ENCODE measurements around the gene SLC22A12. TPM values are rescaled to one million over a fixed set of nuclear protein-coding genes. Genes with fewer than 3 reads are reported as not detected.

SLC22A12 gene
- not detected for polyA plus RNA-seq (2013, experiment 1 of 2)
- not detected for polyA plus RNA-seq (2013, experiment 2 of 2)

- Histone ChIP-seq H2AFZ (ENCODE audit: low read depth, low read length) (no peak within 1 kb of the TSS), H4K91ac (ENCODE audit: low read length) (no peak within 1 kb of the TSS), H3K4me1 (ENCODE audit: control insufficient read depth, insufficient read depth, low read depth, low read length) (no peaks in the 10 kb centered on the region), H2AK5ac (ENCODE audit: low read length, severe bottlenecking) (no peak within 1 kb of the TSS), H3K4me2 (ENCODE audit: low read length, poor library complexity, severe bottlenecking) (no peak within 1 kb of the TSS), H3K79me1 (replicated peaks; ENCODE audit: low read length, poor library complexity, severe bottlenecking) (no peaks in the 10 kb centered on the region), H3K27me3 (ENCODE audit: control insufficient read depth in 1 of 2, insufficient read depth in 1 of 2, low read length in 2 of 2) (peaks cover 7 to 9% of the 10 kb centered on the region in 2 experiments), H3K9ac (ENCODE audit: low read length) (no peak within 1 kb of the TSS), H2BK5ac (ENCODE audit: low read depth, low read length, poor library complexity, severe bottlenecking) (no peak within 1 kb of the TSS), H3K4ac (ENCODE audit: low read depth in 1 of 2, low read length in 2 of 2) (no peak within 1 kb of the TSS), H3K27ac (ENCODE audit: low read length, poor library complexity, severe bottlenecking) (no peak within 1 kb of the TSS), H4K8ac (ENCODE audit: low read length) (no peak within 1 kb of the TSS), H3K9me3 (ENCODE audit: control insufficient read depth, low read length) (peaks cover 23% of the 10 kb centered on the region), H2BK12ac (ENCODE audit: low read length in 2 of 2) (no peak within 1 kb of the TSS), H3K18ac (ENCODE audit: low read depth in 1 of 2, low read length in 2 of 2) (no peak within 1 kb of the TSS), H3K36me3 (ENCODE audit: control insufficient read depth in 1 of 2, insufficient read depth in 2 of 2, low read depth in 1 of 2, low read length in 2 of 2) (no peaks in the 10 kb centered on the region), H3K4me3 (ENCODE audit: insufficient read depth in 1 of 2, low read depth in 1 of 2, low read length in 2 of 2) (no peak within 1 kb of the TSS), H3K14ac (ENCODE audit: low read length in 2 of 2) (no peak within 1 kb of the TSS), H3K23ac (ENCODE audit: low read length in 2 of 2) (no peak within 1 kb of the TSS), H2BK120ac (ENCODE audit: low read depth, low read length) (no peak within 1 kb of the TSS), H2BK15ac (ENCODE audit: low read depth, poor library complexity, severe bottlenecking) (no peak within 1 kb of the TSS)
- WGBS = 82% methylated on average over 14 of the region's 14 CpGs
- no peak for DNase-seq
Measured at GRCh38 chr11:64590763-64591221, at the start of gene SLC22A12. SLC22A12 (plus strand) TSS chr11:64591220; CDS start chr11:64591557, 337 bp downstream.

- 93% methylated on average over 32 of the region's 35 CpGs for WGBS
Measured at GRCh38 chr11:64542172-64543125, 48.6 kb upstream of the SLC22A12 start.

DNA sequence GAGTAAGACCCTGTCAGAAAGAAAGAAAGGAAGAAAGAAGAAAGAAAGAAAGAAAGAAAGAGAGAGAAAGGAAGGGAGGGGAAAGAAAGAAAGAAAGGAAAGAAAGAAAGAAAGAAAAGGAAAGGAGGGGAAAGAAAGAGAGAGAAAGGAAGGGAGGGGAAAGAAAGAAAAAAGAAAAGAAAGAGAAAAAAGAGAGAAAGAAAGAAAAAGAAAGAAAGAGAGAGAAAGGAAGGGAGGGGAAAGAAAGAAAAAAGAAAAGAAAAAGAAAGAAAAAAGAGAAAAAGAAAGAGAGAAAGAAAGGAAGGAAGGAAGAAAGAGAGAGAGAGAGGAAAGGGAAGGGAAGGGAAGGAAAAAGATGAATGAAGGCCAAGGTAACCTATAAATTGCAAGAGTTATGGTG is 47.2 kb upstream of the SLC22A12 start:
- no peak overlapping the region for H3K27ac ChIP-seq (ENCODE audit: low read length, poor library complexity, severe bottlenecking)
- H3K27me3 ChIP-seq (ENCODE audit: control insufficient read depth in 1 of 2, insufficient read depth in 1 of 2, low read length in 2 of 2) = peaks cover 0 to 33% of the 10 kb centered on the region in 2 experiments
- H2AFZ ChIP-seq (ENCODE audit: low read depth, low read length) = no peak overlapping the region
- no peak overlapping the region for H3K18ac ChIP-seq (ENCODE audit: low read depth in 1 of 2, low read length in 2 of 2)
- no peak overlapping the region for H3K9ac ChIP-seq (ENCODE audit: low read length)
- peaks cover 6% of the 10 kb centered on the region for H3K4me1 ChIP-seq (ENCODE audit: control insufficient read depth, insufficient read depth, low read depth, low read length)
- no peak overlapping the region for H2BK12ac ChIP-seq (ENCODE audit: low read length in 2 of 2)
- H2BK15ac ChIP-seq (ENCODE audit: low read depth, poor library complexity, severe bottlenecking) = no peak overlapping the region
- no peak overlapping the region for H3K23ac ChIP-seq (ENCODE audit: low read length in 2 of 2)
- H2BK5ac ChIP-seq (ENCODE audit: low read depth, low read length, poor library complexity, severe bottlenecking) = no peak overlapping the region
- H3K4me2 ChIP-seq (ENCODE audit: low read length, poor library complexity, severe bottlenecking) = no peak overlapping the region
- no peaks in the 10 kb centered on the region for H3K79me1 ChIP-seq (replicated peaks; ENCODE audit: low read length, poor library complexity, severe bottlenecking)
- peaks cover 12% of the 10 kb centered on the region for H3K9me3 ChIP-seq (ENCODE audit: control insufficient read depth, low read length)
- H4K8ac ChIP-seq (ENCODE audit: low read length) = no peak overlapping the region
- no peak overlapping the region for H2AK5ac ChIP-seq (ENCODE audit: low read length, severe bottlenecking)
- H2BK120ac ChIP-seq (ENCODE audit: low read depth, low read length) = no peak overlapping the region
- no peak overlapping the region for H3K4me3 ChIP-seq (ENCODE audit: insufficient read depth in 1 of 2, low read depth in 1 of 2, low read length in 2 of 2)
- no peaks in the 10 kb centered on the region for H3K36me3 ChIP-seq (ENCODE audit: control insufficient read depth in 1 of 2, insufficient read depth in 2 of 2, low read depth in 1 of 2, low read length in 2 of 2)
- no peak for DNase-seq
- H3K4ac ChIP-seq (ENCODE audit: low read depth in 1 of 2, low read length in 2 of 2) = no peak overlapping the region
- H4K91ac ChIP-seq (ENCODE audit: low read length) = no peak overlapping the region
- H3K14ac ChIP-seq (ENCODE audit: low read length in 2 of 2) = no peak overlapping the region

More at GRCh38 chr11:64542172-64543125, 48.6 kb upstream of the SLC22A12 start:
- Histone ChIP-seq H2BK12ac (ENCODE audit: low read length in 2 of 2) (no peak overlapping the region), H3K14ac (ENCODE audit: low read length in 2 of 2) (no peak overlapping the region), H3K18ac (ENCODE audit: low read depth in 1 of 2, low read length in 2 of 2) (no peak overlapping the region), H2BK120ac (ENCODE audit: low read depth, low read length) (no peak overlapping the region), H2AFZ (ENCODE audit: low read depth, low read length) (no peak overlapping the region), H3K4ac (ENCODE audit: low read depth in 1 of 2, low read length in 2 of 2) (no peak overlapping the region), H3K9me3 (ENCODE audit: control insufficient read depth, low read length) (peaks cover 12% of the 10 kb centered on the region), H3K4me1 (ENCODE audit: control insufficient read depth, insufficient read depth, low read depth, low read length) (peaks cover 7% of the 10 kb centered on the region), H2AK5ac (ENCODE audit: low read length, severe bottlenecking) (no peak overlapping the region), H3K4me2 (ENCODE audit: low read length, poor library complexity, severe bottlenecking) (no peak overlapping the region), H3K9ac (ENCODE audit: low read length) (no peak overlapping the region), H2BK5ac (ENCODE audit: low read depth, low read length, poor library complexity, severe bottlenecking) (no peak overlapping the region), H3K27ac (ENCODE audit: low read length, poor library complexity, severe bottlenecking) (no peak overlapping the region), H3K36me3 (ENCODE audit: control insufficient read depth in 1 of 2, insufficient read depth in 2 of 2, low read depth in 1 of 2, low read length in 2 of 2) (no peaks in the 10 kb centered on the region), H3K23ac (ENCODE audit: low read length in 2 of 2) (no peak overlapping the region), H3K4me3 (ENCODE audit: insufficient read depth in 1 of 2, low read depth in 1 of 2, low read length in 2 of 2) (no peak overlapping the region), H4K8ac (ENCODE audit: low read length) (no peak overlapping the region), H3K27me3 (ENCODE audit: control insufficient read depth in 1 of 2, insufficient read depth in 1 of 2, low read length in 2 of 2) (peaks cover 0 to 46% of the 10 kb centered on the region in 2 experiments), H3K79me1 (replicated peaks; ENCODE audit: low read length, poor library complexity, severe bottlenecking) (no peaks in the 10 kb centered on the region), H2BK15ac (ENCODE audit: low read depth, poor library complexity, severe bottlenecking) (no peak overlapping the region), H4K91ac (ENCODE audit: low read length) (no peak overlapping the region)
- DNase-seq = no peak

DNA sequence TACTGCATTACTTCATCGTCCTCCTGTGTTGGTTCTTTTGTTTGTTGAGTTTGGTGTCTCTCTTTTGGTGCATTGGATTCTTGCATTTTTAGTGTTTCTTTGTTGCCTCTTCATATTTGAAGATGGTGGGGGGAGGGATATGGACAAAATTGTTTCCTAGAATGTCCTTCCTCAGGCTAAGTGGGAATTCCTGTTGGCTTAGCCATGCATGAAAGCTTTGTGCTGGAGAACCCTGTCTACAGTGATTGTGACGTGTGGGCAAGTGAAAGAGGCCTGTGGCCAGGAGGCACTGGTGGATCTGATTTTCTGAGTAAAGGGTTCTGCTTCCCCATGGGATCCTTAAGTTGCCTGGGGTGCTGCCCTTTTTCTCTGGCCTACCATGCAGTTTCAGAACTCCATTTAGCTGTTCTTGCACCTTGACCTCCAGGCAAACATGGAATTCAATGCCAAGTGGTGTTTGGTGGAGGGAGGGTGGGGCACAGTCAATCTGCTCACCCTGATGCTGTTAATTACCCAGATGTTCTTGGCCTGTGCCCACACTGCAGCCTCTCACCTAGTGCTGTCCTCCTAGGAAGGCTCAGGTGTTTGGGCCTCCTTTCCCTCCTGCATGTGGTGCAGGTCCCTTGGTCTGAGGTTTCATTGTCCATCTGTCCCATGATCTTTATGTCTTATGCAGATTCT is 46.3 kb upstream of the SLC22A12 start:
- Histone ChIP-seq H3K27ac (ENCODE audit: low read length, poor library complexity, severe bottlenecking) (no peak overlapping the region), H3K4me2 (ENCODE audit: low read length, poor library complexity, severe bottlenecking) (no peak overlapping the region), H3K27me3 (ENCODE audit: control insufficient read depth in 1 of 2, insufficient read depth in 1 of 2, low read length in 2 of 2) (peaks cover 0 to 30% of the 10 kb centered on the region in 2 experiments), H2AFZ (ENCODE audit: low read depth, low read length) (no peak overlapping the region), H3K9ac (ENCODE audit: low read length) (no peak overlapping the region), H4K8ac (ENCODE audit: low read length) (no peak overlapping the region), H2AK5ac (ENCODE audit: low read length, severe bottlenecking) (no peak overlapping the region), H3K18ac (ENCODE audit: low read depth in 1 of 2, low read length in 2 of 2) (no peak overlapping the region), H3K14ac (ENCODE audit: low read length in 2 of 2) (no peak overlapping the region), H2BK15ac (ENCODE audit: low read depth, poor library complexity, severe bottlenecking) (no peak overlapping the region), H2BK120ac (ENCODE audit: low read depth, low read length) (no peak overlapping the region), H3K23ac (ENCODE audit: low read length in 2 of 2) (no peak overlapping the region), H3K4ac (ENCODE audit: low read depth in 1 of 2, low read length in 2 of 2) (no peak overlapping the region), H2BK12ac (ENCODE audit: low read length in 2 of 2) (no peak overlapping the region), H2BK5ac (ENCODE audit: low read depth, low read length, poor library complexity, severe bottlenecking) (no peak overlapping the region), H4K91ac (ENCODE audit: low read length) (no peak overlapping the region), H3K36me3 (ENCODE audit: control insufficient read depth in 1 of 2, insufficient read depth in 2 of 2, low read depth in 1 of 2, low read length in 2 of 2) (no peaks in the 10 kb centered on the region), H3K9me3 (ENCODE audit: control insufficient read depth, low read length) (peaks cover 12% of the 10 kb centered on the region), H3K4me3 (ENCODE audit: insufficient read depth in 1 of 2, low read depth in 1 of 2, low read length in 2 of 2) (no peak overlapping the region), H3K79me1 (replicated peaks; ENCODE audit: low read length, poor library complexity, severe bottlenecking) (no peaks in the 10 kb centered on the region), H3K4me1 (ENCODE audit: control insufficient read depth, insufficient read depth, low read depth, low read length) (peaks cover 6% of the 10 kb centered on the region)
- DNase-seq = no peak
- WGBS = 67% methylated on average over 2 of the region's 2 CpGs
